Glutamatergic neuron (in vitro differentiated cells): Measurements from ENCODE around the gene BCAR3. TPM values are rescaled to one million over a fixed set of nuclear protein-coding genes. Genes with fewer than 3 reads are reported as not detected.

Experiments used
- DNase-seq: peaks from one replicate; pipeline ENCODE4 v3.0.0; 2022
- H3K27ac Mint-ChIP-seq: one replicate; pipeline ENCODE4 v1.8.0; 2020; ENCODE audit warnings: mild to moderate bottlenecking, mixed read lengths, inconsistent platforms; ENCODE audit not compliant: unreplicated experiment
- H3K27me3 Mint-ChIP-seq: one replicate; pipeline ENCODE4 v1.8.0; 2020; ENCODE audit warnings: mild to moderate bottlenecking, moderate library complexity, mixed read lengths, inconsistent platforms; ENCODE audit not compliant: unreplicated experiment
- H3K36me3 Mint-ChIP-seq: one replicate; pipeline ENCODE4 v1.8.0; 2020; ENCODE audit warnings: mild to moderate bottlenecking, mixed read lengths, inconsistent platforms; ENCODE audit not compliant: unreplicated experiment
- H3K4me1 Mint-ChIP-seq: one replicate; pipeline ENCODE4 v1.8.0; 2020; ENCODE audit warnings: mild to moderate bottlenecking, low read depth, mixed read lengths, inconsistent platforms; ENCODE audit not compliant: unreplicated experiment
- H3K4me3 Mint-ChIP-seq: one replicate; pipeline ENCODE4 v1.8.0; 2020; ENCODE audit warnings: mild to moderate bottlenecking, mixed read lengths, inconsistent platforms; ENCODE audit not compliant: unreplicated experiment
- H3K9me3 Mint-ChIP-seq: one replicate; pipeline ENCODE4 v1.8.0; 2020; ENCODE audit warnings: mild to moderate bottlenecking, moderate library complexity, mixed read lengths, inconsistent platforms; ENCODE audit not compliant: unreplicated experiment
- total RNA-seq: library from RNA; stranded (reverse); fragmentation: NEBNext Ultra II Directional; extraction: Animal tissue kit (Norgen Biotek cat#: 25700); gene quantifications from one replicate; pipeline ENCODE4 v1.2.1, GENCODE V29; 2021; ENCODE audit not compliant: unreplicated experiment
- TF ChIP-seq, protein P1 (sequence below): fragments of 200-600 bp; sonication (generic); IDR thresholded peaks from one replicate; pipeline ENCODE4 v1.5.0; 2021; ENCODE audit not compliant: partially characterized antibody, unreplicated experiment

BCAR3 gene
- total RNA-seq, 1 donor from 2014 or later = 12.8 TPM

DNA sequence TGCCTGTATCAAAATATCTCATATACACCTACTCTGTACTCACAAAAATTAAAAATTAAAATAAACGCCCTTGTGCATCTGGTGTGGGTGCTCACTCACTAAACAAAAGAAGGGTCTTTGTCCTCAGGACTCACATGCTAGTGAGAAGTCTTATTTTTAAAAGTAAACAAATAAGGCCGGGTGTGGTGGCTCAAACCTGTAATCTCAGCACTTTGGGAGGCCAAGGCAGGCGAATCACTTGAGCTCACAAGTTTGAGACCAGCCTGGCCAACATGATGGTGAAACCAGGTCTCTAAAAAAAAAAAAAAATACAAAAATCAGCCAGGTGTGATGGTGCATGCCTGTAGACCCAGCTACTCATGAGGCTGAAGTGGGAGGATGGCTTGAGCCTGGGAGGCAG lies 51.5 kb downstream of the BCAR3 start:
- DNase-seq = no peak
- peaks cover 2% of the 10 kb centered on the region for H3K27me3 Mint-ChIP-seq
- H3K36me3 Mint-ChIP-seq = no peaks in the 10 kb centered on the region
- H3K4me1 Mint-ChIP-seq = peaks cover 25% of the 10 kb centered on the region
- H3K27ac Mint-ChIP-seq = no peak overlapping the region
- peaks cover 4% of the 10 kb centered on the region for H3K9me3 Mint-ChIP-seq
- TF ChIP-seq, protein P1, sequence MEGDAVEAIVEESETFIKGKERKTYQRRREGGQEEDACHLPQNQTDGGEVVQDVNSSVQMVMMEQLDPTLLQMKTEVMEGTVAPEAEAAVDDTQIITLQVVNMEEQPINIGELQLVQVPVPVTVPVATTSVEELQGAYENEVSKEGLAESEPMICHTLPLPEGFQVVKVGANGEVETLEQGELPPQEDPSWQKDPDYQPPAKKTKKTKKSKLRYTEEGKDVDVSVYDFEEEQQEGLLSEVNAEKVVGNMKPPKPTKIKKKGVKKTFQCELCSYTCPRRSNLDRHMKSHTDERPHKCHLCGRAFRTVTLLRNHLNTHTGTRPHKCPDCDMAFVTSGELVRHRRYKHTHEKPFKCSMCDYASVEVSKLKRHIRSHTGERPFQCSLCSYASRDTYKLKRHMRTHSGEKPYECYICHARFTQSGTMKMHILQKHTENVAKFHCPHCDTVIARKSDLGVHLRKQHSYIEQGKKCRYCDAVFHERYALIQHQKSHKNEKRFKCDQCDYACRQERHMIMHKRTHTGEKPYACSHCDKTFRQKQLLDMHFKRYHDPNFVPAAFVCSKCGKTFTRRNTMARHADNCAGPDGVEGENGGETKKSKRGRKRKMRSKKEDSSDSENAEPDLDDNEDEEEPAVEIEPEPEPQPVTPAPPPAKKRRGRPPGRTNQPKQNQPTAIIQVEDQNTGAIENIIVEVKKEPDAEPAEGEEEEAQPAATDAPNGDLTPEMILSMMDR = no peak
- H3K4me3 Mint-ChIP-seq = no peak overlapping the region

DNA sequence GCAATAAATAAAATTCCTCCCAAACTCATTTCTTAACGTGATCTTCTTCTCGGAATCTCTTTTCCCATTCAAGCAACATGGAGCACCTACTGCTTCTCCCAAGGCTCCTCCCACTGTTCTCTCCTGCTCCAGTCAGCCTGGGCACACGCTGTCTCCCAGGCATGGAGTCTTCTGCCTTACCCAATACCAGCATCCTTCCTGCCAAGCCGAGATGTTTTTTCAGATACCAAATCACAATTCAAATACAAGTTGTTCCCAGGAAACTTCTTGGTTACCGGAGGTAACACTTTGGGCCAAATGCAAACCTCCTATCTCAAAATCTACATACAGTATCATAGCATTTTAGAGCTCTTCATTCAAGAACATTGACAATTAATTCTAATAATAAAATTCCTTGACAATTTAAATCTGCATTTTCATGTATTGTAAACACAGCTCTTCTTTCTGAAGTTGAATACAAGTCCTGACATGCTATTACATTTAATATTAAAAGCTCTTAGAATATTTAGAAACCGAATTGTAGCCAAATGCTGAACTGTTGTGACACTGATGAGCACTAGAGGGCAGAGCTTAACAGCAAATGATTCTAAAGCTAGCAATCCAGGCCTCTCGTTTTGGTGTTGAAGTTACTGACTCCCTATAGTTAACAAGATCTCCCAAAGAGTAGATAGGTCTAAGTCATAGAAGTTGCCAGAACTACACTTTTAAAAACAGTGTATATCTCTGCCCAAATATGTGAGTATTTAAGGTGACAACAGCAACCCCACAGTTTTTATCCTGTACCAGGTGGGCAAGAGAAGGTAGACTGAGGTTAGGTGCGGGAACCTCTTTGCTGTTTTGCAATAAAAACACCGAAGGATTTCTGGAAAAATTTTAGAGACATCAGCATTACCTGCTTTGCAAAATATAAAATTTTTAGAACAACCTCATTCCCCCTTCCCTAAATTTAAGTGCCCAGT lies 52.3 kb downstream of the BCAR3 start:
- no peaks in the 10 kb centered on the region for H3K36me3 Mint-ChIP-seq
- H3K4me1 Mint-ChIP-seq = peaks cover 25% of the 10 kb centered on the region
- H3K4me3 Mint-ChIP-seq = peak overlapping the region; percentile 18
- H3K27ac Mint-ChIP-seq = peak overlapping the region; percentile 30
- TF ChIP-seq, protein P1 = peak; percentile 79
- DNase-seq = no peak
- peaks cover 2% of the 10 kb centered on the region for H3K27me3 Mint-ChIP-seq
- H3K9me3 Mint-ChIP-seq = peaks cover 4% of the 10 kb centered on the region

GRCh38 chr1:93628681-93629080 lies 53.0 kb downstream of the BCAR3 start:
- H3K27me3 Mint-ChIP-seq = peaks cover 2% of the 10 kb centered on the region
- H3K4me1 Mint-ChIP-seq = peaks cover 25% of the 10 kb centered on the region
- H3K36me3 Mint-ChIP-seq = no peaks in the 10 kb centered on the region
- TF ChIP-seq, protein P1 = no peak
- H3K4me3 Mint-ChIP-seq = peak overlapping the region; percentile 63
- DNase-seq = no peak
- peaks cover 4% of the 10 kb centered on the region for H3K9me3 Mint-ChIP-seq
- peak overlapping the region; percentile 79 for H3K27ac Mint-ChIP-seq

- Mint-ChIP-seq H3K9me3 (peaks cover 4% of the 10 kb centered on the region), H3K36me3 (no peaks in the 10 kb centered on the region), H3K27ac (no peak overlapping the region), H3K27me3 (peaks cover 5% of the 10 kb centered on the region), H3K4me1 (peaks cover 29% of the 10 kb centered on the region), H3K4me3 (no peak overlapping the region)
- DNase-seq = no peak
- TF ChIP-seq, protein P1 = no peak
These were observed 55.9 kb downstream of the BCAR3 start for GRCh38 chr1:93625582-93626327.
